Mammary epithelial cell (primary cell): ENCODE results near the gene GXYLT2.

Experiments
- EZH2 ChIP-seq: IDR thresholded peaks from 2 replicates; pipeline ENCODE4 v1.6.1; 2012; ENCODE audit warnings: low read length, inconsistent platforms, borderline replicate concordance
- TF ChIP-seq, protein P1 (sequence below), 2 donors: IDR thresholded peaks in 1 of 2; conservative IDR thresholded peaks in 1 of 2; 2 replicates each; pipeline ENCODE4 v1.5.1; 2011 to 2012; ENCODE audit warnings: inconsistent platforms in 2 of 2, low read length in 2 of 2, mild to moderate bottlenecking in 2 of 2, control low read depth in 1 of 2, low read depth in 1 of 2; ENCODE audit not compliant: insufficient read depth in 1 of 2; ENCODE audit errors: extremely low read depth in 1 of 2

DNA sequence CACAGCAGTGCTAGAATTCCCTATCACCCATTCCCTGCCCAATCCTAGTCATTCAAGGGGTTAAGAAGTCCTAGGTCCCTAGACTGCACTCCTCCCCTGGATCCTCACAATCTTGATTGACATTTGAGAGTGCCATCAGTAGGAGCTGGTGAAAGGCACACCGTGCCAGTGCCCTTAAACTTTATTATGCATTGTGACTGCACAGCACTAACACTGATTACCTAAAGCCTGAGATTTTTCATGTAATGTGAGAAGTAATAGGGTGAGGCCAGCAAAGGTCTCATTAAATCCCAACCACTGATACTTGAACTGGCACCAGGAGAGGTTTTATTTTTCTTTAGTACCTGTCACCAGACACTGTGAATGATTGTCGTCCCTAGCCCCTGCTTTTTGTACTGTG lies 16.3 kb downstream of the GXYLT2 start:
- TF ChIP-seq, protein P1, sequence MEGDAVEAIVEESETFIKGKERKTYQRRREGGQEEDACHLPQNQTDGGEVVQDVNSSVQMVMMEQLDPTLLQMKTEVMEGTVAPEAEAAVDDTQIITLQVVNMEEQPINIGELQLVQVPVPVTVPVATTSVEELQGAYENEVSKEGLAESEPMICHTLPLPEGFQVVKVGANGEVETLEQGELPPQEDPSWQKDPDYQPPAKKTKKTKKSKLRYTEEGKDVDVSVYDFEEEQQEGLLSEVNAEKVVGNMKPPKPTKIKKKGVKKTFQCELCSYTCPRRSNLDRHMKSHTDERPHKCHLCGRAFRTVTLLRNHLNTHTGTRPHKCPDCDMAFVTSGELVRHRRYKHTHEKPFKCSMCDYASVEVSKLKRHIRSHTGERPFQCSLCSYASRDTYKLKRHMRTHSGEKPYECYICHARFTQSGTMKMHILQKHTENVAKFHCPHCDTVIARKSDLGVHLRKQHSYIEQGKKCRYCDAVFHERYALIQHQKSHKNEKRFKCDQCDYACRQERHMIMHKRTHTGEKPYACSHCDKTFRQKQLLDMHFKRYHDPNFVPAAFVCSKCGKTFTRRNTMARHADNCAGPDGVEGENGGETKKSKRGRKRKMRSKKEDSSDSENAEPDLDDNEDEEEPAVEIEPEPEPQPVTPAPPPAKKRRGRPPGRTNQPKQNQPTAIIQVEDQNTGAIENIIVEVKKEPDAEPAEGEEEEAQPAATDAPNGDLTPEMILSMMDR (conservative IDR thresholded peaks at IDR 0.05 in 1 of 2, IDR thresholded peaks at IDR 0.05 in 1 of 2; ENCODE audit: extremely low read depth in 1 of 2, insufficient read depth in 1 of 2, low read depth in 1 of 2, low read length in 2 of 2): no peak
- no peak for TF ChIP-seq EZH2
